ENCODE results near the gene HDLBP.
"Not testable (repeated sequence)": the region's sequence is repeated elsewhere in the genome, so short reads cannot be mapped to it uniquely, and the experiment has no call there.

The HDLBP gene

DNA sequence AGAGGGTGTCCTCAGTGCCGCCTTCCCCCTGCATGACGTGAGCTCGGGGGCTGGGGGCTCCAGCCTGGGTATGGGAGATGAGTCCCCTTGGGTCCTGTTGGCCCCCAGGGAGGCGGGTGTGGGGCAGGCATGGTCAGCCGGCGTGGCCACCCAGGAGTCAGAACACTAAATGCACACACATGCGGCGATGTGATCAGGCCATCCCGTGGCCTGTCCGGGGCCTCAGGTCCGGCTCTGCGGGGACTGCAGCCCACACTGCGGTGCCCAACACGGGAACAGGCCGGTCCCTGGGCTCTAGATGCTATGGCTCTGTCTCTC lies 113.2 kb downstream of the HDLBP start:
- Histone ChIP-seq H3K4me3 (ENCODE audit: low read depth in 1 of 2, low read length in 2 of 2) (no peak overlapping the region), H3K9ac (ENCODE audit: low read length) (no peak overlapping the region), H3K36me3 (ENCODE audit: insufficient read depth, low read length) (no peaks in the 10 kb centered on the region), H3K9me3 (ENCODE audit: low read length) (no peaks in the 10 kb centered on the region), H3K27ac (ENCODE audit: low read depth, low read length) (no peak overlapping the region), H3K27me3 (ENCODE audit: control insufficient read depth in 1 of 2, insufficient read depth in 2 of 2, low read length in 2 of 2) (no peaks in the 10 kb centered on the region), H3K4me1 (ENCODE audit: insufficient read depth, low read length) (no peaks in the 10 kb centered on the region)

DNA sequence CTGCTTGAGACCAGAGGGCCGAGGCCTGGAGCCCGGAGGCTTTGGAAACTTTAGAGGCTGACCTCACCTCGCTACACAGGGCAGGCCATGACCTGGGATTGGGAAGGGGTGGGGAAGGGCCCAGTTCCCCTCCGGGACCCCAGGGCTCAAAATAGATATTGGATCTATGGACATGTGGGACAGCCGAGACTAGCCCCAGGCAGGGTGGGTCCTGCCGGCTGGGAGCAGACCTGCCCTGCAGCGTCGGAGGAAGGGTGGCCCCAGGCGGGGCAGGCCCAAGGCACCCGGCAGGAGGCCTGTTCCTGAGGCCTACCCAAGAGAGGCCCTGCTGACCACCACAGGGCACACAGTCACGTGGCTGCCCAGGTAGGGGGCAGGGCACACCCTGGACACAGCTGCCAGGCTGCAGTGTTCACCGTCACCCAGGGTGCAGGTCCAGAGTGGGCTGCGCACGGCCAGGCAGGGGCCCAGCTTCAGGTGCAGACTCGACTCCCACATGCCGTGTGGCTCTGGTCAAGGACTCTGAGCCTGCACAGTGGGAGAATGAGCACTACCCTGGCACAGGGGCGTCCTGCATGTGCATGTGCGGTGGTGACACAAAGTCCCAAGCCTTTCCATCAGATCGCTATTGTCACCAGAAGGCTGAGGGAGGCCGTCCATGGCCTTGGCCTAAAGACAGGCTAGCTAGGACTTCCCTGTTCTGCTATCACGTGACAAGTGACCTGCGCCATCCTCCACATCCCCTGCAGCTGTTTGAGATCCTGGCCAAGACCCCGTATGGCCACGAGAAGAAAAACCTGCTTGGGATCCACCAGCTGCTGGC lies 113.8 kb downstream of the HDLBP start:
- Histone ChIP-seq H3K9me3 (ENCODE audit: low read length) (no peaks in the 10 kb centered on the region), H3K36me3 (ENCODE audit: insufficient read depth, low read length) (no peaks in the 10 kb centered on the region), H3K4me3 (ENCODE audit: low read depth in 1 of 2, low read length in 2 of 2) (no peak overlapping the region)

DNA sequence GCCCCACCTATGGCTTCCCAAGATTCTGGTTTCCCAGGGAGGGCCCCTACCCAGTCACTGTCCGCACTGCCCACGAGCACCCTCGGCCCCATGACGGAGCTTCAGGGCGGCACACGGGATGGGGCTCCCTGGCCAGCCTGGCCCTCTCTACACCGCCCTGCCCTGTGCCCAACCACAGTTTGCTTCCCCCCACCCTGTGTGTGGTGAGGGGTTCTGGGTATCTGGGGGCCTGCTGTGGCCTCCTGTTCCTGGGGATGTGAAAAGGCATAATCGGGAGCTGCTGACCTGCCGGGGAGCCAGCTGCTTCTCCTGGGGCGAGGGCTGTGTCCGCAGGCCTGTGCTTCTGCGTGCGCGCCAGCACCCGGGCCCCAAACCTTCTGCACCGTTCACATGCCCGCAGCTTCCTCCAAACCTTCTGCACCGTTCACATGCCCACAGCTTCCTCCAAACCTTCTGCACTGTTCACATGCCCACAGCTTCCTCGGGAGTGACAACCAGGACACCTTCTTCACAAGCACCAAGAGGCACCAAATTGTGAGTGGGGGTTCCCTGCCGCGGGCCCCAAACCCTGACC lies 114.6 kb downstream of the HDLBP start:
- Histone ChIP-seq H3K36me3 (ENCODE audit: insufficient read depth, low read length) (no peaks in the 10 kb centered on the region), H3K4me1 (ENCODE audit: insufficient read depth, low read length) (no peaks in the 10 kb centered on the region), H3K9ac (ENCODE audit: low read length) (no peak overlapping the region), H3K27ac (ENCODE audit: low read depth, low read length) (no peak overlapping the region), H3K9me3 (ENCODE audit: low read length) (no peaks in the 10 kb centered on the region), H3K4me3 (ENCODE audit: low read depth in 1 of 2, low read length in 2 of 2) (no peak overlapping the region), H3K27me3 (ENCODE audit: control insufficient read depth in 1 of 2, insufficient read depth in 2 of 2, low read length in 2 of 2) (no peaks in the 10 kb centered on the region)

More for the DNA sequence above, 113.8 kb downstream of the HDLBP start:
- Histone ChIP-seq H3K4me1 (ENCODE audit: insufficient read depth, low read length) (no peaks in the 10 kb centered on the region), H3K27ac (ENCODE audit: low read depth, low read length) (no peak overlapping the region), H3K9ac (ENCODE audit: low read length) (no peak overlapping the region), H3K27me3 (ENCODE audit: control insufficient read depth in 1 of 2, insufficient read depth in 2 of 2, low read length in 2 of 2) (no peaks in the 10 kb centered on the region)

DNA sequence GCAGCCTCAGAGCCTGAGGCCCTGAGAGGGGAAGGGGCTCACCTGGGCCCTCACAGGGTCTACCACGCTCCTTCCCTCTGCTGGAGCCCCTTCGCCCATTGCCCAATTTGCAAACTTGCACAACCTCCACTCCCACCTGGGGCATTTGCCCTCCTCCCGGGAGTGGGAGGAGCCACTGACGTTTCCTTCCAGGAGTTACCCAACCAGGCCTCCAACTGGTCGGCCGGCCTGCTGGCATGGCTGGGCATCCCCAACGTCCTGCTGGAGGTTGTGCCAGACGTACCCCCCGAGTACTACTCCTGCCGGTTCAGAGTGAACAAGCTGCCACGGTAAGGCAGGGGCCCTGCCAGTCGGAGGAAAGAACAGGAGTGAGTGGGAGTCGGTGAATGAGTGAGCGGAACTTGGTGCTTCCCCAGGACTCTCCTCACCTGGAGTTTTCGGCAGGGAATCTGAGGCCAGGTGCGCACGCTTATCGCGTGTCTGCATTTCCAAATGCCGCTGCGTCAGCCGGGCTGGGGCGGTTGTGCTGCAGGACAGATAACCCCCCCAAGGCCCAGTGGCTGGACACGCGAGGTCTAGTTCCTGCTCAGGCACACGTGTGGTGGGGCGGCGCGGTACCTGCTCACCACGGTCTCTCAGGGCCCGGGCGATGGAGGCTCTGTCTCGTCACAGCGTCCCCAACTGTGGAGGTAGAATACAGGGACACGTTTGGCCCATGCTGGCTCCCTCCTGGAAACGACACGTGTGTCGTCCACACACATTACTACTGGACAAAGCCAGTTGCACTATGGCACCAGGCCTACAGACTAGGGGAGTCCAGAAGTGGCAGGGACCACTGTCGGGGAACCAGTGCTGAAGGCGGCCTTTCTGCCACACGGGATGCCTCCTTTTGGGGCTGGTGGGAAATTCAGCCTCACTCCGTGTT lies 115.3 kb downstream of the HDLBP start:
- no peak overlapping the region for H3K4me3 ChIP-seq (ENCODE audit: low read depth in 1 of 2, low read length in 2 of 2)
- no peaks in the 10 kb centered on the region for H3K9me3 ChIP-seq (ENCODE audit: low read length)
- H3K4me1 ChIP-seq (ENCODE audit: insufficient read depth, low read length): no peaks in the 10 kb centered on the region
- no peaks in the 10 kb centered on the region for H3K36me3 ChIP-seq (ENCODE audit: insufficient read depth, low read length)
- no peak overlapping the region for H3K27ac ChIP-seq (ENCODE audit: low read depth, low read length)
- H3K27me3 ChIP-seq (ENCODE audit: control insufficient read depth in 1 of 2, insufficient read depth in 2 of 2, low read length in 2 of 2): no peaks in the 10 kb centered on the region
- no peak overlapping the region for H3K9ac ChIP-seq (ENCODE audit: low read length)

DNA sequence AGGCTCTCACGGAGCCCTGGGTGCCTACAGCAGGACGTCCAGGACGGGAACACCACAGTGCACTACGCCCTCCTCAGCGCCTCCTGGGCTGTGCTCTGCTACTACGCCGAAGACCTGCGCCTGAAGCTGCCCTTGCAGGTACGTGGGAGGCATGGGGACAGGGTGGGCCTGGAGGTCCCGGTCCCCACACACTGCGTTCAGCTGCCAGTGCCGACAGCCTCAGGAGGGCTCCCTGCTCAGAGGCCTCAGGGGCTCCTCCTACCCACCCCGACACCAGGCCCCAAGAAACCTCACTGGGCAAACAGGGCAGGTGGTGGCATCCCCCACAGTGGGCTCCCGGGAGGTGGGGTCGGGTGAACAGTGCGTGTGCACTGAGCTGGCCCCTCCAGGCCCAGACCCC lies 116.2 kb downstream of the HDLBP start:
- Histone ChIP-seq H3K4me1 (ENCODE audit: insufficient read depth, low read length) (no peaks in the 10 kb centered on the region), H3K27ac (ENCODE audit: low read depth, low read length) (no peak overlapping the region)

DNA sequence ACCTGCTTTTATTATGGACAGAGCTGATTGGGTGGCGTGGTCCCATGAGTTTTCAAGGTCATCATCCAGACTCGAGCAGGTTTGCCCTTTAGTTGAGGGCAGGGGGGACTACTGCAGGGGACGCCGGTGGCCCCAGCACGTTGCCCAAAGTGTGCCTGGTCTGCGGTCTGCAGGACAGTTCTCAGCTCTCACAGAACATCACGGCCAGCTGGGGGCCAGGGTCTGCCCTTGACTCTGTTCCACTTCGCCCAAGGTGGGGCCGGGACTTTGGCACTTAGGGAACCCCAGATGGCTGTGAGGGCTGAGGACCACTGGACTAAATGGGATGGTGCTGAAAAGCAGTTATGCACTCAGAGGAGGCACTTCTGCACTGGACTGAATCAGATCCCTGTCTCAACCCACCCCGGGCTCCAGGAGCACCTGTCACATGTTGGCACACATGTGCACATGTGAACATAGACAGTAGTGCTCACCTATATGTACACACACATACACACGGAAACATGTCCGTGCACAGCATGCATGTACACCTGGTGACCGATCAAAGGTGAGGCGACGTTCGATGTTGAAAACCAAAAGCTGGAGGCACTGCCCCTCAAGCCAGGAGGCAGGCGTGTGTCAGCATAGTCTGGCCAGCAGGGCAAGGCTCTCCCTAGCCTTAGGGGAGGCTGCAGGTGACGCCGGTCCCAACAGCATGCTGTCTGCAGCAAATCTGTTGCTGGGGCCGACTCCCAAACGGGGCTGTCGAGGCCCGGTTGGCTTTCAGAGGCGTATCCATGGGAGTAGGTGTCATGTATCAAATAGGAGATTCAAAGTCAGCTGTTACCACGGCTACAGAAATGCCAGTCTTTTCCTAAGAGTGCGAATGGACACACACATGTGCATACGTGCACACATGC lies 116.8 kb downstream of the HDLBP start:
- Histone ChIP-seq H3K36me3 (ENCODE audit: insufficient read depth, low read length) (no peaks in the 10 kb centered on the region), H3K27ac (ENCODE audit: low read depth, low read length) (no peak overlapping the region), H3K4me3 (ENCODE audit: low read depth in 1 of 2, low read length in 2 of 2) (no peak overlapping the region), H3K9ac (ENCODE audit: low read length) (no peak overlapping the region), H3K4me1 (ENCODE audit: insufficient read depth, low read length) (no peaks in the 10 kb centered on the region), H3K27me3 (ENCODE audit: control insufficient read depth in 1 of 2, insufficient read depth in 2 of 2, low read length in 2 of 2) (no peaks in the 10 kb centered on the region), H3K9me3 (ENCODE audit: low read length) (no peaks in the 10 kb centered on the region)

More for the DNA sequence above, 116.2 kb downstream of the HDLBP start:
- no peaks in the 10 kb centered on the region for H3K36me3 ChIP-seq (ENCODE audit: insufficient read depth, low read length)
- H3K9ac ChIP-seq (ENCODE audit: low read length): no peak overlapping the region
- no peak overlapping the region for H3K4me3 ChIP-seq (ENCODE audit: low read depth in 1 of 2, low read length in 2 of 2)
- no peaks in the 10 kb centered on the region for H3K27me3 ChIP-seq (ENCODE audit: control insufficient read depth in 1 of 2, insufficient read depth in 2 of 2, low read length in 2 of 2)
- no peaks in the 10 kb centered on the region for H3K9me3 ChIP-seq (ENCODE audit: low read length)

DNA sequence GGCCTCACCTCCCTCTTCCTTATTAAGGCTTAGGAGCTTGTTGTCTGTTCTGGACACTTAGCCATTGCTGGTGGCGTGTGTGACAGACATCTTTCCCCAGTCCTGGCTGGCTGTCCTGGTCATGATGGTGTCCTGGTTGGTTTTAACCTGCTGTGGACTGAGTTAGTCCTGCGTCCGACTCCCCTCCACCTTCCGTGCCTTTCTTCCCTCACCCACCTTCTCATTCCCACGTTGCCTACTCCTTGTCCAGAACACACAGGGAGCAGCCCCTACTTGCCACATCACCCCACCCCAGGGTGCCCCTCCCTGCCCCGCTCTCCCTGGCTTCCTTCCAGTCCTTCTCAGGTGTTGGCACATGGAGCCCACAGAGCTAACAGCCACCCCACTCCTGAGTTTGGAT lies 117.5 kb downstream of the HDLBP start:
- H3K9me3 ChIP-seq (ENCODE audit: low read length): no peaks in the 10 kb centered on the region
- H3K36me3 ChIP-seq (ENCODE audit: insufficient read depth, low read length): no peaks in the 10 kb centered on the region
- no peak overlapping the region for H3K27ac ChIP-seq (ENCODE audit: low read depth, low read length)
- H3K4me1 ChIP-seq (ENCODE audit: insufficient read depth, low read length): no peaks in the 10 kb centered on the region
- H3K9ac ChIP-seq (ENCODE audit: low read length): no peak overlapping the region
- no peaks in the 10 kb centered on the region for H3K27me3 ChIP-seq (ENCODE audit: control insufficient read depth in 1 of 2, insufficient read depth in 2 of 2, low read length in 2 of 2)
- no peak overlapping the region for H3K4me3 ChIP-seq (ENCODE audit: low read depth in 1 of 2, low read length in 2 of 2)

DNA sequence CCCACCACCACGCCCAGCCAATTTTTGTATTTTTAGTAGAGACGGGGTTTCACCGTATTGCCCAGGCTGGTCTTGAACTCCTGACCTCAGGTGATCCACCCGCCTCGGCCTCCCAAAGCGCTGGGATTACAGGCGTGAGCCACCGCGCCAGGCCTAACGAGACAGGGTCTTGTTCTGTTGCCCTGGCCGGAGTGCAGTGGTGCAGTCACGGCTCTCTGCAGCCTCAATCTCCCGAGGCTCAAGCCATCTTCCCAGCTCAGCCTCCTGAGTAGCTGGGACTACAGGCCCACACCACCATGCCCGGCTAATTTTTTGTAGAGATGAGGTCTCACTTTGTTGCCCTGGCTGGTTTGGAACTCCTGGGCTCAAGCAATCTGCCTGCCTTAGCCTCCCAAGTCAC lies 118.2 kb downstream of the HDLBP start:
- not testable (repeated sequence) for H3K27ac ChIP-seq (ENCODE audit: low read depth, low read length); H3K9ac ChIP-seq (ENCODE audit: low read length); H3K9me3 ChIP-seq (ENCODE audit: low read length); H3K4me3 ChIP-seq (ENCODE audit: low read depth in 1 of 2, low read length in 2 of 2); H3K4me1 ChIP-seq (ENCODE audit: insufficient read depth, low read length); H3K36me3 ChIP-seq (ENCODE audit: insufficient read depth, low read length); H3K27me3 ChIP-seq (ENCODE audit: control insufficient read depth in 1 of 2, insufficient read depth in 2 of 2, low read length in 2 of 2)

DNA sequence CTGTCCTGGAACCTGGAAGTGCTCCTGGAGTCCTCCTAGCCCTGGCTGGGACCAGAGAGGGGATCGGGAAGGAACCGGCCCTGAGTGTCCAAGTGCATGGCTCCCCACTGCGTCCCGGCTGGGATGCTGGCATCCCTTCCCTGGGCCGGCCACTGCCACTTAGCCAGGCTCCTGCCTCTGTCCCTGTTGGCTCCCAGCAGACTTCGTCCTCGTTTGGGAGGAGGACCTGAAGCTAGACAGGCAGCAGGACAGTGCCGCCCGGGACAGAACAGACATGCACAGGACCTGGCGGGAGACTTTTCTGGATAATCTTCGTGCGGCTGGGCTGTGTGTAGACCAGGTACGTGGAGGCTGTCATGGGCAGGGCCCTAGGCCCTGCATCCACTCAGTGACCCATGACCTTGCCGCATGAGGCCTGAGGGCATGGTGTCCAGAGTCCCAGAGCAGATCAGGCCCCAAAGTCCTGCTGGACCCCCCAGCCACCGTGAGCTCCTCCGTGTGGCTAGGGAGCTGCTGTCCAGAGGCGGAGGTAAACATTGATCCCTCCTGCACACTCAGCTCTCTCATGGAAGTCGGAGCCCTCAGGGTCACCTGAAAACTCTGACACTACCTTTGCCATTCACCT lies 119.9 kb downstream of the HDLBP start:
- no peak overlapping the region for H3K9ac ChIP-seq (ENCODE audit: low read length)
- no peak overlapping the region for H3K4me3 ChIP-seq (ENCODE audit: low read depth in 1 of 2, low read length in 2 of 2)
- H3K27me3 ChIP-seq (ENCODE audit: control insufficient read depth in 1 of 2, insufficient read depth in 2 of 2, low read length in 2 of 2): no peaks in the 10 kb centered on the region
- no peaks in the 10 kb centered on the region for H3K4me1 ChIP-seq (ENCODE audit: insufficient read depth, low read length)
- no peaks in the 10 kb centered on the region for H3K36me3 ChIP-seq (ENCODE audit: insufficient read depth, low read length)
- no peaks in the 10 kb centered on the region for H3K9me3 ChIP-seq (ENCODE audit: low read length)
- no peak overlapping the region for H3K27ac ChIP-seq (ENCODE audit: low read depth, low read length)

DNA sequence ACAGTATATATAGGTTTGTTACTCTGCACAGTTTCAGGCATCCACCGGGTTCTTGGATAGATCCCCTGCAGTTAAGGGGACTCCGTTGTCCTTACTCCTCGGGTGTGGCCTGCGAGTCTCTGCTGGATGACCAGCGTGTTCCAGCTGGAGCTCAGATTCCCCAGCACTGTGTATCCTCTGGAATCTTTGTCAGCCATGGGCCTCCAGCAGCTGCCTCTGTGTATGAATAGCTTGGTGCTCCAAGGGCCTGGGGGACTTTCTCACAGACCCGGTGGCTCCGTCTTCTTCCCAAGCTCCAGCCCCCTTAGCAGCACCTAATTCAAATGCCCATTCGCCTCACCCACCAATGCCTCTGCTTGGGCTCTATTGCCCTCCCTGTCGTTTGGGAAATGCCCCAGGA lies 120.7 kb downstream of the HDLBP start:
- no peaks in the 10 kb centered on the region for H3K36me3 ChIP-seq (ENCODE audit: insufficient read depth, low read length)
- no peak overlapping the region for H3K4me3 ChIP-seq (ENCODE audit: low read depth in 1 of 2, low read length in 2 of 2)
- H3K27ac ChIP-seq (ENCODE audit: low read depth, low read length): no peak overlapping the region
- H3K27me3 ChIP-seq (ENCODE audit: control insufficient read depth in 1 of 2, insufficient read depth in 2 of 2, low read length in 2 of 2): no peaks in the 10 kb centered on the region
- no peak overlapping the region for H3K9ac ChIP-seq (ENCODE audit: low read length)
- no peaks in the 10 kb centered on the region for H3K9me3 ChIP-seq (ENCODE audit: low read length)
- no peaks in the 10 kb centered on the region for H3K4me1 ChIP-seq (ENCODE audit: insufficient read depth, low read length)
